Naive thymus-derived CD4-positive, alpha-beta T cell (primary cell): Measurements from ENCODE around the gene PTGR3. TPM values are rescaled to one million over a fixed set of nuclear protein-coding genes. Genes with fewer than 3 reads are reported as not detected.
"Not testable (repeated sequence)": the region's sequence is repeated elsewhere in the genome, so short reads cannot be mapped to it uniquely, and the experiment has no call there.

Source experiments
- ATAC-seq: fragments of 150-1000 bp; cut with Tn5 transposase; 2 replicates; pipeline ENCODE4 v1.10.0; 2021; ENCODE audit warnings: mild to moderate bottlenecking, moderate library complexity
- CTCF ChIA-PET: fragments of 350-600 bp; sonication (Branson Sonifier 250); formaldehyde crosslinking; loops from one replicate; lab custom pipeline; 2021; ENCODE audit warnings: antibody characterized with exemption; lab: Charles Lee
- POLR2A ChIA-PET: fragments of 350-600 bp; sonication (Branson Sonifier 250); formaldehyde crosslinking; loops from one replicate; lab custom pipeline; 2021; ENCODE audit warnings: antibody characterized with exemption, inconsistent platforms; lab: Charles Lee
- DNase-seq, 9 donors: peaks; one replicate each; pipeline versions ENCODE4 v3.0.0 to v3.0.0-alpha.2; 2020 to 2022; ENCODE audit warnings: mixed read lengths in 1 of 9
- H3K27ac ChIP-seq: one replicate; pipeline ENCODE4 v1.7.0; 2013; ENCODE audit warnings: mild to moderate bottlenecking, low read depth, low read length, moderate library complexity
- H3K27me3 ChIP-seq, 2 donors: one replicate each; pipeline ENCODE4 v1.7.0; 2013; ENCODE audit warnings: low read length in 2 of 2, mild to moderate bottlenecking in 2 of 2, moderate library complexity in 2 of 2; ENCODE audit not compliant: control insufficient read depth in 2 of 2, insufficient read depth in 2 of 2
- H3K36me3 ChIP-seq, 3 experiments: 1 replicate in 2 of 3; 2 replicates in 1 of 3; pipeline ENCODE4 v1.7.0; 2013; ENCODE audit warnings: low read length in 3 of 3, mild to moderate bottlenecking in 3 of 3, moderate library complexity in 1 of 3; ENCODE audit not compliant: insufficient read depth in 3 of 3, control insufficient read depth in 2 of 3
- H3K4me1 ChIP-seq, 2 donors: one replicate each; pipeline ENCODE4 v1.7.0; 2013; ENCODE audit warnings: low read length in 2 of 2, mild to moderate bottlenecking in 2 of 2, moderate library complexity in 1 of 2; ENCODE audit not compliant: control insufficient read depth in 2 of 2, insufficient read depth in 2 of 2
- H3K4me3 ChIP-seq: 2 replicates; pipeline ENCODE4 v1.7.0; 2013; ENCODE audit warnings: mild to moderate bottlenecking, low read length
- H3K9me3 ChIP-seq, 3 experiments: 1 replicate in 2 of 3; 2 replicates in 1 of 3; pipeline ENCODE4 v1.7.0; 2013; ENCODE audit warnings: low read length in 3 of 3; ENCODE audit not compliant: control insufficient read depth in 2 of 3
- H3K27ac Mint-ChIP-seq, 9 donors: one replicate each; pipeline ENCODE4 v1.8.0; 2020 to 2022; ENCODE audit warnings: mixed read lengths in 9 of 9, mild to moderate bottlenecking in 8 of 9, moderate library complexity in 5 of 9, inconsistent platforms in 2 of 9
- H3K27me3 Mint-ChIP-seq, 5 donors: one replicate each; pipeline ENCODE4 v1.8.0; 2021 to 2022; ENCODE audit warnings: mixed read lengths in 5 of 5, mild to moderate bottlenecking in 1 of 5
- H3K36me3 Mint-ChIP-seq, 5 donors: one replicate each; pipeline ENCODE4 v1.8.0; 2020 to 2022; ENCODE audit warnings: mixed read lengths in 5 of 5, mild to moderate bottlenecking in 3 of 5, inconsistent platforms in 1 of 5
- H3K4me1 Mint-ChIP-seq, 7 donors: one replicate each; pipeline ENCODE4 v1.8.0; 2020 to 2022; ENCODE audit warnings: mixed read lengths in 7 of 7, mild to moderate bottlenecking in 3 of 7, inconsistent platforms in 1 of 7
- H3K4me3 Mint-ChIP-seq, 10 donors: one replicate each; pipeline ENCODE4 v1.8.0; 2020 to 2022; ENCODE audit warnings: mild to moderate bottlenecking in 10 of 10, mixed read lengths in 10 of 10, moderate library complexity in 6 of 10, inconsistent platforms in 2 of 10
- H3K9me3 Mint-ChIP-seq, 11 donors: one replicate each; pipeline ENCODE4 v1.8.0; 2020 to 2022; ENCODE audit warnings: mixed read lengths in 11 of 11, mild to moderate bottlenecking in 4 of 11, inconsistent platforms in 1 of 11, moderate library complexity in 1 of 11
- intact Hi-C, 2 donors: fragments of 100-400 bp; cut with micrococcal nuclease; formaldehyde crosslinking; loops; one replicate each; pipeline ENCODE4 v1.15.1; 2023
- polyA plus RNA-seq, 2 donors: library from polyadenylated mRNA; unstranded; fragments of 300-500 nt; fragmentation: Illumina TruSeq; gene quantifications; one replicate each; pipeline ENCODE4 v1.2.3, GENCODE V29; 2021
- total RNA-seq, 6 experiments: library from RNA in 5 of 6; stranded (reverse) in 5 of 6; gene quantifications; 1 replicate in 5 of 6; 2 replicates in 1 of 6; pipeline ENCODE4 v1.2.3 and lab custom pipeline; 2021 to 2026

Gene PTGR3
- total and polyA plus RNA-seq, 7 experiments from 2014 or later, result 17.0 to 59.1 (median 27.4) TPM

DNA sequence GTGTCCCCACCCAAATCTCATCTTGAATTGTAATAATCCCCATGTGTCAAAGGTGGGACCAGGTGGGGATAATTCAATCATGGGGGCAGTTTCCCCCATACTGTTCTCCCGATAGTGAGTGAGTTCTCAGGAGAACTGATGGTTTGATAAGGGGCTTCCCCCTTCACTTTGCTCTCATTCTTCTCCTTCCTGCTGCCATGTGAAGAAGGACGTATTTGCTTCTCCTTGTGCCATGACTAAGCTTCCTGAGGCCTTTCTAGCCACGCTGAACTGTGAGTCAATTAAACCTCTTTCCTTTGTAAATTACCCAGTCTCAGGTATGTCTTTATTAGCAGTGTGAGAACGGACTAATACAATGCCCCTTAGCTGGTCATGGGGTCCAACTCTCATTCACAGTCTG is 21.2 kb downstream of the PTGR3 start:
- H3K36me3 Mint-ChIP-seq, intact Hi-C loops, H3K27ac Mint-ChIP-seq, H3K36me3 ChIP-seq, ATAC-seq, DNase-seq, H3K27ac ChIP-seq, H3K4me1 Mint-ChIP-seq, H3K9me3 ChIP-seq, H3K4me1 ChIP-seq, H3K9me3 Mint-ChIP-seq, CTCF ChIA-PET, H3K4me3 ChIP-seq, H3K4me3 Mint-ChIP-seq, H3K27me3 Mint-ChIP-seq, H3K27me3 ChIP-seq: not testable (repeated sequence)
- POLR2A ChIA-PET, result interaction anchor here (0.6 kb wide), 1 partner anchor 23 kb away, joined by 4 read pairs; the partner anchor contains the start of gene TSHZ1

DNA sequence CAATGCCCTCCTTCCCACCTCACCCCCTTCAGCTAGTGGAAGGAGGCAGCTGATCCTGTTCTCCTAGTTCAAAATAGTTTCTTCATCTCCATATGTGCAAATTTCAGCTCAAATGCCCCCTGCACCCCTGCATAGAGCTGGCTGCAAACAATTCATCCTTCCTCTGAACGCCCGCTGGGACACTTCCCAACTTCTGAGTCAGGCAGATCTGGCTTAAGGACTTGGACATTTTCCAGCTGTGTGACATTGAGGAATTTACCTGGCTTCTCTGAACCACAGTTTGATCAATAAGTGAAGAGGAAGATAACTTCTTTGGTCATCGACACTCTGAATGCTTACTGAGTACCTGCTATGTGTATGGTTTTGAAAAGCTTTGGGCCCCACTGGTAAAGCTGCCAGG is 23.5 kb downstream of the PTGR3 start:
- Mint-ChIP-seq H3K4me3 (no peak overlapping the region), H3K9me3 (peaks cover 0 to 6% (median 0%) of the 10 kb centered on the region in 11 donors), H3K4me1 (peaks cover 0 to 1% (median 0%) of the 10 kb centered on the region in 7 donors), H3K27me3 (peaks cover 0 to 11% (median 0%) of the 10 kb centered on the region in 5 donors), H3K27ac (no peak overlapping the region), H3K36me3 (peaks cover 0 to 9% (median 3%) of the 10 kb centered on the region in 5 donors)
- DNase-seq (no peak), ATAC-seq (no peak)
- Histone ChIP-seq H3K27me3 (no peaks in the 10 kb centered on the region), H3K4me1 (no peaks in the 10 kb centered on the region), H3K36me3 (no peaks in the 10 kb centered on the region), H3K27ac (no peak overlapping the region), H3K4me3 (no peak overlapping the region), H3K9me3 (no peaks in the 10 kb centered on the region)
- POLR2A ChIA-PET, result interaction anchor here (0.9 to 1.1 kb wide), 2 partner anchors 25 to 287 kb away, joined by 3 read pairs; partner anchors contain the start of gene TSHZ1
- intact Hi-C loops, result no loop called here
- CTCF ChIA-PET, result interaction anchor here (1.1 kb wide), 1 partner anchor 12 kb away, joined by 3 read pairs; no protein-coding TSS in a partner anchor

DNA sequence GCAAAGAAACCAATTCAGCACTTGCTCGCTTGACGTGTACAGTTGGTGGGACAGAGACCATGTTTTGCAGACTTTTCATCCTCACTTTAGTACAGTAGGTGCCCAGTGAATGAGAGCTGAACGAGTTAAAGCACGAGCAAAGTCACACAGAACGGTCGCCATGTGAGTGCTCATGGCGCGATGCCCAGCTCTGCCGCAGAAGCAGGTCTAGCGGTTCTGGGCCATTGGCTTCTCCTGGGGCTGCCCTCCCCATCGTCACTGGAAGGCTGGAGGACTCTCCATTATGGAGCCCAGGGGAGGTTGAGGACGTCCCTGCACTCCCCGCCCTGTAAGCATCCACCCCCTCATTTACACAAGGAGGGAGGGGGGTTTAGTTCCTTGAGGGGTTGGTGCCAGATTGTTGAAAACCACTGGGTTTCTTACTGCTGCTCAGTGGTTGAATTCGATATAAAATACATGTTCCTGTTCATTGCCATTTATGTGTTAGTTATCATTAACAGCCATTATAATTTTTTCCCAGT is 24.9 kb downstream of the PTGR3 start:
- intact Hi-C loops, result no loop called here
- no peaks in the 10 kb centered on the region for H3K36me3 ChIP-seq
- no peaks in the 10 kb centered on the region for H3K9me3 ChIP-seq
- peaks cover 0 to 6% (median 0%) of the 10 kb centered on the region in 11 donors for H3K9me3 Mint-ChIP-seq
- no peak overlapping the region for H3K4me3 ChIP-seq
- H3K27me3 Mint-ChIP-seq, result peaks cover 0 to 11% (median 0%) of the 10 kb centered on the region in 5 donors
- H3K27ac ChIP-seq, result no peak overlapping the region
- no peak overlapping the region for H3K4me3 Mint-ChIP-seq
- H3K4me1 Mint-ChIP-seq, result peaks cover 0 to 1% (median 0%) of the 10 kb centered on the region in 7 donors
- ATAC-seq, result no peak
- no peak overlapping the region for H3K27ac Mint-ChIP-seq
- ChIA-PET CTCF (no interaction called here), POLR2A (no interaction called here)
- no peaks in the 10 kb centered on the region for H3K4me1 ChIP-seq
- no peaks in the 10 kb centered on the region for H3K27me3 ChIP-seq
- peaks cover 0 to 9% (median 3%) of the 10 kb centered on the region in 5 donors for H3K36me3 Mint-ChIP-seq
- DNase-seq, result no peak

DNA sequence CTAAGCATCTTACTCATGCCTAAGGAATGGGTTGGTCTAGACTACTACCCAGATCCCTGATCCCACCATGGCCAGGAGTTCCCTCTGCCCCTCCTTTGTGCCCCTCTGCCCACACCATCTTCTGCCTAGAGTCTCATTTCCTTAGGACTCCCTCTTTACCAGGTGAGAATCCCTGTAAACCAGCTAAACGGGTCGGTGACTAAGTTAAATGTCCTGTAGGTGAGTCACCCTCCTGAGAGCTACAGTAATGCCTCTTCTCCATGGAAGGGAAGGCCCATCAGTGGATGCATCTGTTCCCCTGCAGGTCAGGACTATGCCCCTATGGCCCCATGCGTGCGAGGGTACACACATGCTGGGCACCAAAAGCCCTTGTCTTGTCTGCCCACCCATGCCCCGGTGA is 25.4 kb downstream of the PTGR3 start:
- DNase-seq, result no peak
- no peak overlapping the region for H3K4me3 Mint-ChIP-seq
- Histone ChIP-seq H3K4me3 (no peak overlapping the region), H3K27ac (no peak overlapping the region), H3K36me3 (no peaks in the 10 kb centered on the region), H3K9me3 (no peaks in the 10 kb centered on the region), H3K4me1 (no peaks in the 10 kb centered on the region), H3K27me3 (no peaks in the 10 kb centered on the region)
- peaks cover 0 to 9% (median 3%) of the 10 kb centered on the region in 5 donors for H3K36me3 Mint-ChIP-seq
- no peak for ATAC-seq
- intact Hi-C loops, result no loop called here
- peaks cover 0 to 6% (median 0%) of the 10 kb centered on the region in 11 donors for H3K9me3 Mint-ChIP-seq
- peaks cover 0 to 1% (median 0%) of the 10 kb centered on the region in 7 donors for H3K4me1 Mint-ChIP-seq
- ChIA-PET POLR2A (no interaction called here), CTCF (no interaction called here)
- peak overlapping the region in 1 of 9 donors; percentile 56 for H3K27ac Mint-ChIP-seq
- peaks cover 0 to 11% (median 0%) of the 10 kb centered on the region in 5 donors for H3K27me3 Mint-ChIP-seq

DNA sequence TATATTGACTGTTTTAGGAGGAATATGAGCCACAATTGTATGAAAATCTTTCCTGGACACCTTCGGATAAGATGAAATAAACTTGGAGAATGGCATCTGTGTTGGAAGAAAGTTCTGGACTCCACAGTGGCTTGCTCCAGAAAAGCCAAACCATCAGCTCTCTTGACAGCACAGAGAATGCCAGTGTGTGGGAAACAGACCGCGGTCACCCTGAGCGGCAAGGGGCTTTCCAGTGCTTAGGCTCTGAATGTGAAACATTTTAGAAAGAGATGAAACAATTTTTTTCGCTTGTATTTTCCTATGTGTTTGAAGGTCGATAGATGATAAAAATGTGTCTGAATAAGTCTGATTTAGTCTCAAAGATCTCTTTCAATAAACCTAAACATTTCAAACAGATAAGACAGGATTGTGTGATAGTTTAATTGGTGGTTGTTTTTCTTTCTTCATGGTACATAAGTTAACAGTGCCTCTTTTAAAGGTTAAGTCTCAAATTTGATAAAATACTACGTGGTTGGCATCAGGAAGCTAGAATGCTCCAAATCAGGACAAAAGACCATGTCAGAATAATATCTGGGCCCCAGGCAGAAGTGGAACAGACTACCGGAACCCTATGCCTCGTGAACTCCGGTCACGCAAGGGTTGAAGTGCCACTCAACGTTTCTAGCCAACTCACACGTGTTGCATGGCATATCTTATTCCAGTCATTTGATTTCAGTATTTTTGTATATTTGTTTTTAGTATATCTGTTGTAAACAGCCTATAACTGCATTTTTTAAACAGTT is 28.9 kb downstream of the PTGR3 start:
- DNase-seq (no peak), ATAC-seq (no peak)
- H3K27me3 Mint-ChIP-seq, result peaks cover 0 to 8% (median 0%) of the 10 kb centered on the region in 5 donors
- peak overlapping the region in 1 of 9 donors; percentile 8 for H3K27ac Mint-ChIP-seq
- Histone ChIP-seq H3K27me3 (no peaks in the 10 kb centered on the region), H3K9me3 (no peaks in the 10 kb centered on the region), H3K4me3 (no peak overlapping the region), H3K4me1 (no peaks in the 10 kb centered on the region), H3K36me3 (no peaks in the 10 kb centered on the region), H3K27ac (no peak overlapping the region)
- no peak overlapping the region for H3K4me3 Mint-ChIP-seq
- no peaks in the 10 kb centered on the region for H3K9me3 Mint-ChIP-seq
- intact Hi-C loops, result loop anchor here in 1 of 2 donors (10.0 kb wide), 1 partner anchor 295 kb away; no protein-coding TSS in a partner anchor
- peaks cover 0 to 3% (median 0%) of the 10 kb centered on the region in 5 donors for H3K36me3 Mint-ChIP-seq
- ChIA-PET CTCF (no interaction called here), POLR2A (no interaction called here)
- peaks cover 0 to 4% (median 0%) of the 10 kb centered on the region in 7 donors for H3K4me1 Mint-ChIP-seq

DNA sequence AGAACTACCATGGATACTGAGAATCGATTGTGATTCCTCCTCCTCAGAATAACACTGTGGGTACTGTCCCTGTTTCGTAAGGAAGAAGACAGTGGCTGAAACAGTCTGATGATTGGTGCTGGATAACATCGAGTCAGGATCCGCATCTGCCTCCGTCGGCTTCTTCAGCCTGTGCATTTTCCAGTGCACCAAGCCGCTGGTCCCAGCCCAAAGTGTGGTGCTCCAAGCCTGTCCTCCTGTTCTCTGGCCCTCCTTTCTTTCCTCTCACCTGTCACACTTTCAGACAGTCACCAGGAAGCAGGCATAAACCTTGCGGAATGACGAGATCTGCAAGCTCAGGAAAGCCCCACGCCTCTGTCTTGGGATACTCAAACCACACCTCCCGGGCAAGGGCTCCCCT is 30.6 kb downstream of the PTGR3 start:
- ATAC-seq (no peak), DNase-seq (no peak)
- POLR2A ChIA-PET, result no interaction called here
- no peaks in the 10 kb centered on the region for H3K9me3 Mint-ChIP-seq
- Histone ChIP-seq H3K36me3 (no peaks in the 10 kb centered on the region), H3K27ac (no peak overlapping the region), H3K4me3 (no peak overlapping the region), H3K9me3 (no peaks in the 10 kb centered on the region), H3K27me3 (no peaks in the 10 kb centered on the region), H3K4me1 (no peaks in the 10 kb centered on the region)
- intact Hi-C loops, result loop anchor here in 1 of 2 donors (10.0 kb wide), 1 partner anchor 296 kb away; no protein-coding TSS in a partner anchor
- H3K36me3 Mint-ChIP-seq, result peaks cover 0 to 3% (median 0%) of the 10 kb centered on the region in 5 donors
- no peak overlapping the region for H3K4me3 Mint-ChIP-seq
- H3K4me1 Mint-ChIP-seq, result peaks cover 0 to 6% (median 2%) of the 10 kb centered on the region in 7 donors
- no peak overlapping the region for H3K27ac Mint-ChIP-seq
- CTCF ChIA-PET, result no interaction called here
- peaks cover 0 to 8% (median 0%) of the 10 kb centered on the region in 5 donors for H3K27me3 Mint-ChIP-seq
